ENCODE data around the gene RAB43.
"Not testable (repeated sequence)": the region's sequence is repeated elsewhere in the genome, so short reads cannot be mapped to it uniquely, and the experiment has no call there.

The RAB43 gene

DNA sequence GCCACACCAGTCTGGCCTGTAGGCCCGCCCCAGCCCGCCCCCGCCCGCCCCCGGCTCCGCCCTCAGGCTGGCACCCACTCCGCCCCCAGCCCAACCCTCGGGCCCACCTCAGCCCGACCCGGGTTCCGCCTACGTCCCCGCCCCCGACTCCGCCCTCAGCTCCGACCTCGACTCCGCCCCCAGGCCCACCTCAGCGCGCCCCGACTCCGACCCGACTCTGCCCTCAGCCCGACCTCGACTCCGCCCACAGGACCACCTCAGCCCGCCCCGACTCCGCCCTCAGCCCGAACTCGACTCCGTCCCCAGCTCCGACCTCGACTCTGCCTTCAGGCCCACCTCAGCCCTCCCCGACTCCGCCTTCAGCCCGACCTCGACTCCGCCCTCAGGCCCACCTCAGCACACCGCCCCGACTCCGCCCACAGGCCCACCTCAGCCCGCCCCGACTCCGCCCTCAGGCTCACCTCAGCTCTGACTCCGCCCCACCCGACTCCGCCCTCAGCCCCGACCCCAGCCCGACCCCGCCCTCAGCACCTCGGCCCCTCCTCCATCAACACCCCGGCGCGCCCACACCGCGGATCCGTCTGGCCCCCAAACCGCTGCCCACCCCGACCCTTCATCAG, at the start of gene RAB43:
TSS of gene RAB43 (minus strand) at position 13 of the 620 bp plus-strand sequence. CDS start 315 bp downstream, outside the sequence.
- peak; percentile 78 for DNase-seq (ENCODE audit: low read depth)

DNA sequence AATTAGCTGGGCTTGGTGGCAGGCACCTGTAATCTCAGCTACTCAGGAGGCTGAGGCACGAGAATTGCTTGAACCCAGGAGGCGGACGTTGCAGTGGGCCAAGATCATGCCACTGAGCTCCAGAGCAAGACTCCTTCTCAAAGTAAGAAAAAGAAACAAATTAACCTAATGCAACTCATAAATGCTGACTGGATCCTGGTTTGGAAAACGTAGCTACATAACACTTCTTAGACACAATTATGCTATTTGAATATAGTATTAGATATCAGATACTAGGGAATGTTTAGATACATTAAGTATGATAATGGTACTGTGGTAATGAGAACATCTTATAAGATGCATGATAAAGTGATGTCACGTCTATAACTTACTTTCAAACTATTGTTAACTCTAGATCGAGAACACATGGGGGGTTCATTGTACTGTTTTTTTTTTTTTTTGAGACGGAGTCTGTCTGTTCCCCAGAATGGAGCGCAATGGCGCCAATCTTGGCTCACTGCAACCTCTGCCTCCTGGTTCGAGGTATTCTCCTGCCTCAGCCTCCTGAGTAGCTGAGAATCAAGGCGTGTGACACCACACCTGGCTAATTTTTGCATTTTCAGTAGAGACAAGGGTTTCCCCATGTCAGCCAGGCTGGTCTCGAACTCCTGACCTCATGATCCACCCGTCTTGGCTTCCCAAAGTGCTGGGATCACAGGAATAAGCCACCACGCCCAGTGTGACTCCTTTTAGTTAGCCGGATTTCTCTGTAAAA, 45.2 kb upstream of the RAB43 start:
- DNase-seq (ENCODE audit: low read depth) = no peak

DNA sequence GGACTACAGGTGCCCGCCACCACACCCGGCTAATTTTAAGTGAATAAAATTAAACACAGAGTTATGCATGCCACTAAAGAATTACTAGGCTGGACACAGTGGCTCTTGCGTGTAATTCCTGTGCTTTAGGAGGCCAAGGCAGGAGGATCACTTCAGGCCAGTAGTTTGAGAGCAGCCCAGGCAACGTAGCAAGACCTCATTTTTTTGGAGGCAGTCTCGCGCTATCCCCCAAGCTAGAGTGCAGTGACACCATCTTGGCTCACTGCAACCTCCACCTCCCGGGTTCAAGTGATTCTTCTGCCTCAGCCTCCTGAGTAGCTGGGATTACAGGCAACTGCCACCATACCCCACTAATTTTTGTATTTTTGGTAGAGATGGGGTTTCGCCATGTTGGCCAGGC, 44.0 kb upstream of the RAB43 start:
- not testable (repeated sequence) for DNase-seq (ENCODE audit: low read depth)

DNA sequence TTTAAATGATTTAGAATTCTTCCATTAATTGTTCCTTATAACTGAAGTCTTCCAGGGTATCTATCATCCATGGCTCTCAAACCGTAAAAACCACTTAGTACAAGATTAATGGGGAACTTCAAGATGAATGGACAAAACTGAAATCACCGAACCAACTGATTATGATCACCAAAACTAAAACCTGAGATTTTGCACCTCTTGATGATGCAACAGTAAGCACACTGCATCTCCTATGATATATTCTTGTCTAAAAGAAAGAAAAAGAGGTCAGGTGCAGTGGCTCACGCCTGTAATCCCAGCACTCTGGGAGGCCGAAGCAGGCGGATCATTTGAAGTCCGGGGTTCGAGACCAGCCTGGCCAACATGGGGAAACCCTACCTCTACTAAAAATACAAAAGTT, 42.9 kb upstream of the RAB43 start:
- DNase-seq (ENCODE audit: low read depth) = no peak

DNA sequence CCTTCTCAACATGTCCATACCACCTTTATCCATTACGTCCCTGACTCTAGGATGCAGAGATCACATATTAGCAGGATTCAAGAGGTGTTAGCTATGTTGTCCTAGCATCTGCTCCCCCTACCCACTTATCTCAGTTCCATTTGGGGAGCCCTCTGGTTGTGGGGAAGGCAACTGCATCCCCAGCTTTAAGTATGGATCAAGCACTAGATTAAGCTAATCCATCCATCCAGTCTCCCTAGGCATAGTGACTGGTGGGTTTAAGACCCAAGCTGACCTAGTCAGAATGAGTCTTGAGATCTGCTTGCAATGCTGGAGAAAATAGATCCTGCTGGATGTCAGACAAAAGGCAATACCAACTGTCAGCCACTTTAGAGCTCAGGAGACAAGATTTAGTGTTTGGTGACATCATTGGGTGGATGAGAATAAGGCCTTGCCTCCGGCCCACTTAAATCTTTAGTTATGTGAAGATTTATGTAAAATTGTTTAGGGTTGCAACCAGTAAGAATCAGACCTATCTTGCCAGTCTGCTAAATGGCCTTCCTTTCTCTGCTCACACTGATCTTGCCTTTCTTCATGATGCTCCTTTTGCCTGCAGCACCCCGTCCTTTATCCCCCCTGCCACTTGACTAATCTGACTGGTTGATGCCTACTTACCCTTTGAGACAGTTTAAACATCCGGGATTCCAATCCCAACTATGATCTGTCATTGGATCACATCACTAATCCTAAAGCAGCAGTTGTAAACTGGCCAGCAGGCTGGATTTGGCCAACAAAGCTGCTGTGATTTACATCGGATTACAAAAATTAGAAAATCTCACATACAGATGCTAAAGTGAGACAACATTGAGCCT, 41.4 kb upstream of the RAB43 start:
- no peak for DNase-seq (ENCODE audit: low read depth)

DNA sequence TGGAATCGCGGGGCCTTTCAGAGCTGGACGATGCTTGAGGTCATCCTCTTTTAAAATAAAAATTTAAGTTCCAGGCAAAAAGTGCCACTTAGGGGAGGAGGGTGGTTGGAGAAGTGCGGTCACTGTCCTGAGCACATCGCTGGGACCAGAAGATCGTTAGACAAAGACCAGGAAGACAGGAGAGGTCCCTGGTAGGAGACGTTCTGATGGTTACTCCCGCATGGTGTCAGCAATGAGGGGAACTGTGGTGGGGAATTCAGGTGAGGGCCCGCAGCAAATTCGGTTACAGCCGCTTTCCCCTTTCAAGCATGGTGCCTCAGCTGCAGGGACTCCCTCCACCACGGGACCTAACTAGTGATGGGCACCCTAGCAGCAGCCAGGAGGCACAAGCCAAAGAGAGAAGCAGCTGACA, 40.3 kb upstream of the RAB43 start:
- no peak for DNase-seq (ENCODE audit: low read depth)

DNA sequence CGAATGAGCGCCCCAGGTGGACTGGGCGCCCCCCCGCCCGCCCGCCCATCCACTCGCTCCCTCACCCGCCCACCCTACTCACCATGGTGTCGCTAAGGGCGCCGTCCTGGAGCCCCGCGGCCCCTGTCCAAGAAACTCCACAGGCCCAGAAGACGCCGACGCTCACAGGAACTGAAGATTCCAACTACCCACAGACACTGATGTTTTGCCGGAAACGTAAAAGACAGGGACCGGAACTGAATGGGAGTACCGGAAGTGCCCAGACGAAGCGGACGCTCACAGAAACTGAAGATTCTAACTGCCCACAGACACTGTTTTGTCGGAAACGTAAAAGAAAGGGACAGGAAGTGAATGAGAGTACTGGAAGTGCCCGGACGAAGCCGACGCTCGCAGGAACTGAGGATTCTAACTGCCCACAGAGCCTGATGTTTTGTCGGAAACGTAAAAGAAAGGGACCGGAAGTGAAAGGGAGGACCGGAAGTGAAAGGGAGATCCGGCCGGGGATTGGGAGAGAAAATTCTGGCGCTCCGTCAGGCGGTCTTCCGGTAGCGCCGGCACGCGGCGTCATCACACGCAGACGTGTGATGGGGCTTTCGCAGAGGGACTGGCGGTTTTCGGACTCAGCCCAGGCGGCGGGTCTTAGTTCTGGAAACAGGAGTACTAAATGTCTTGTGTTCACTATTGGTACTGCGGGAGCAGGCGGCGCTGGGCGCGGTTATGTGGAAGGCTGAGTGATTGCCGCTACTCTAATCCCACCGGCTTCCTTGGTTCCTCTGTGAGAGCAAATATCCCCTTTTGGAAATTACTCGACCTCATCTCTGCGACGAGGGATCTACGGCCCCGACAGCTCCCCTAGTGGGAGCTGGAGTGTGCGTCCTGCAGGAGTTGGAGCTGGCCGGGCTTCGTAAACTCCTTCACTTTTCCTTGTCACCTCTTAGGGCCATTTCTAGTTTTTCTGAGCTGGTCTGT, 39.6 kb upstream of the RAB43 start, which contains the start of gene ISY1:
TSS of gene ISY1 (minus strand) at position 173 of the 969 bp plus-strand sequence. CDS start at position 85, 88 bp downstream.
- peak; percentile 86 for DNase-seq (ENCODE audit: low read depth)

DNA sequence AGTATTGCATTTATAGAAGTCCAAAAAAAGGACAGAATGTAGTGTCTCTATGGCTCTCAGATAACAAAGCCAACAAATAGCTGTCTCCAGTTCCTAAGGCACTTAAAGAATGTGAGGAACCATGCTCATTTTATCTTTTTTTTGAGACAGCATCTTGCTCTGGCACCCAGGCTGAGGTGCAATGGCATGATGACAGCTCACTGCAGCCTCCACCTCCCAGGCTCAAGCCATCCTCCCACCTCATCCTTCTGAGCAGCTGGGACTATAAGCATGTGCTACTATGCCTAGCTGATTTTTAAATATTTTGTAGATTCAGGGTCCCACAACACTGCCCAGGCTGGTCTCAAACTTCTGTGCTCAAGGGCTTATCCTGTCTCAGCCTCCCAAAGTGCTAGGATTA, 23.2 kb upstream of the RAB43 start:
- DNase-seq (ENCODE audit: low read depth) = no peak

DNA sequence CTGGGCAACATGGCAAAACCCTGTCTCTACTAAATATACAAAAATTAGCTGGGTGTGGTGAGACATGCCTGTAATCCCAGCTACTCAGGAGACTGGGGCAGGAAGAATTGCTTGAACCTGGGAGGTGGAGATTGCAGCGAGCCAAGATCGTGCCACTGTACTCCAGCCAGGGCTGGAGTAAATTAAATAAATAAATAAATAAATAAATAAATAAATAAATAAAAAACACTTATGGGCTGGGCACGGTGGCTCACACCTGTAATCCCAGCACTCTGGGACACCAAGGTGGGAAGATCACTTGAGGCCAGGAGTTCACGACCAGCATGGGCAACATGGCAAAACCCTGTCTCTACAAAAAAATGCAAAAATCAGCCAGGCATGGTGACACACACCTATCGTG, 19.4 kb upstream of the RAB43 start:
- DNase-seq (ENCODE audit: low read depth) = not testable (repeated sequence)

DNA sequence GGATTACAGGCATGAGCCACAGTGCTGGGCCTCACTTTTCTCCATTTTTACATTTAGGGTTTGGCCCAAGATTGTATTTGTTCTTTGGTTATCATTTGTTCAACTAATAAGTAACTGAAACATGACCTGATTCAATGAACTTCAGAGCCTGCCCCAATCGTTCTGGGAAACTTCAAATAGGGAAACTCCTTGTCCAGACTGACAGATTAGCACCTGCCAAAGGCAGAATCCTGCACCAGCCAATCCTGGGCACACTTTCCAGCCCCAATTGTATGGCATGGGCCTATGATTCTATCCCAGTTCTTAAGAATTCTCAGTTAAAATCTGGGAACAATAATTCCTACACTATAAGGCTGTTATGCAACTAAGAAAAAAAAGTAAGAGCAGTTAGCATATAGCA, 18.3 kb upstream of the RAB43 start:
- no peak for DNase-seq (ENCODE audit: low read depth)

DNA sequence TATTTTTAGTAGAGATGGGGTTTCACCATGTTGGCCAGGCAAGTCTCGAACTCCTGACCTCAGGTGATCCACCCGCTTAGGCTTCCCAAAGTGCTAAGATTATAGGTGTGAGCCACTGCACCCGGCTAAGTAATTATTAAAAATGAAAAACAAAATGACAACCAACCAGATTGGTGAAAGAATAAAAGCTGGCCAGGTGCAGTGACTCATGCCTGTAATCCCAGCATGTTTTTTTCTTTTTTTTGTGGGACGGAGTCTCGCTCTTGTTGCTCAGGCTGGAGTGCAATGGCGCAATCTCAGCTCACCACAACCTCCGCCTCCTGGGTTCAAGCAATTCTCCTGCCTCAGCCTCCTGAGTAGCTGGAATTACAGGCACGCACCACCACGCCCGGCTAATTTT, 14.7 kb upstream of the RAB43 start:
- not testable (repeated sequence) for DNase-seq (ENCODE audit: low read depth)

DNA sequence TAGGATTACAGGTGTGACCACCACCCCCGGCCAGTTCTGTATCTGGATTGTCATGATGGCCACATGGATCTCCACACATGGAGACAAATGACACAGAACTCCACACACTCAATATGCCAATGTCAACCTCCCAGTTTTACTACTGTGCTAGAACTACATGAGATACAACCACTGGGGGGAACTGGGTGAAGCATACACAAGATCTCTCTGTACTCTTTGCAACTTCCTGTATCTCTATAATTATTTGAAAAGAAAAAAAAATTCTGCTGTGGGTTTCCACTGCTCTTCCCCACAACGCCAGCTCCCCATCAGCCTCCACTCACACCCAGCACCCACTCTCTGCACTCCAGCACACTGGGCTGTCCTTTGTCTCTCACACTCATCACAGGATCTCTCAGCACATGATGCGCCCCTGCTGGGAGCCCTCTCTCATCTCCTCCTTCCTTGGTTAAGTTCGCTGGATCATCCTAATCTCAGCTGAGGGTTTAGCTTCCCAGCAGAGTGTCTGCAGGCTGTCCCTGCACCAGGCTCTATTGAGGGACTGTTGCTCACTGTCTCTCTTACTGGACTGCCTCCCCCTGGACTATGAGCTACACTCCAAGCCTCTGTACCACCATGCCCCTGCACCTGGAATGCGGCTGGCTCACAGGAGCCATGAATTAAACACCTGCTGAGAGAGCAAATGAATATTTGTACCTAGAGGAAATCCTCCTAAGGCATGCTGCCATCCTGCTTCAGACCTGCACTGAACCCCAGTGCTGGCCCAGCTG, 10.7 kb upstream of the RAB43 start:
- no peak for DNase-seq (ENCODE audit: low read depth)

DNA sequence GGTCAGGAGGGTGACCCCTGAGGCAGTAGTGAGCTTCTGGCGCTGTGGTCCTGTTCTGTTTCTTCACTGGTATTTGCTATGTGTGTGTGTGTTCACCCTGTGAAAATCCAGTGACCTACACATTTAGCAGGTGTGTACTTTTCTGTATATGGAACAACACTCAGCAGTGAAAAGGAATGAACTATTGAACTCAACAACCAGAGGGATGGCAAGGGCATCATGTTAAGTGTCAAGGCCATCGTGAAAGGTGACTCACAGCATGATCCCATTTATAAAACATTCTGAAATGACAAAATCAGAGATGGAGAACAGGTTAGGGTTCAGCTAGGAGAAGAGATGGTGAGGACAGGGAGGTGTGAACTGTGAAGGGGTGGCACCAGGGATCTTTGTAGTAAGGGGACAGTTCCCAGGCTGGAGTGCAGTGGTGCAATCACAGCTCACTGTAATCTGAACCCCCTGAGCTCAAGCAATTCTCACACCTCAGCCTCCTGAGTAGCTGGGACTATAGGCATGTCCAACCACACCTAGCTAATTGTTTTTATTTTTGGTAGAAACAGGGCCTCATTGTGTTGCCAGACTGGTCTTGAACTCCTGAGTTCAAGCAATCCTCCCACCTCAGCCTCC, 10.0 kb upstream of the RAB43 start:
- DNase-seq (ENCODE audit: low read depth) = no peak

DNA sequence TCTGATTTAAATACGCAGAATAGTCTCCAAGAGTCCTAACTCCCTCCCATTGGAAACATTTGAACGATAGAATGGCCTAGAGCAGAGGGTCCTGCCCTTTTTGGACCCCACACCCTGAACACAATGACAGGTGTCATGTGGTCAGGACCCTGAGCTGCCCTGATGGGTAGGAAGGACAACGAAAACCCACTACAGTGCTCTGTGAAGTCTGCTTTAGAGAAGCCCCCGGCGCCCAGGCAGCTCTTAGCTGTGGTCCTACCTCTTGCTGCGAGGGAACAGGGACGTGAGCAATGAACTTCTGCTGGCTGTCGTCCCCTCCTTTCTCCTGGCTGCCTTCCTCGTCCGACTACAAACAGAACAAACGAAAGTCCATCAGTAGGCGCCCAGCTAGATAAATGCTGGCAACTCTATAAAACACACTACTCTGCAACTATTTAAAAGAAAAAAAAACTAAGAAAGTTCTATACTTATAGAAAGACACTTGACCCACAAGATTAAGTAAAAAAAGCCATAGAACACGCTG, 8.7 kb upstream of the RAB43 start:
- DNase-seq (ENCODE audit: low read depth) = no peak

DNA sequence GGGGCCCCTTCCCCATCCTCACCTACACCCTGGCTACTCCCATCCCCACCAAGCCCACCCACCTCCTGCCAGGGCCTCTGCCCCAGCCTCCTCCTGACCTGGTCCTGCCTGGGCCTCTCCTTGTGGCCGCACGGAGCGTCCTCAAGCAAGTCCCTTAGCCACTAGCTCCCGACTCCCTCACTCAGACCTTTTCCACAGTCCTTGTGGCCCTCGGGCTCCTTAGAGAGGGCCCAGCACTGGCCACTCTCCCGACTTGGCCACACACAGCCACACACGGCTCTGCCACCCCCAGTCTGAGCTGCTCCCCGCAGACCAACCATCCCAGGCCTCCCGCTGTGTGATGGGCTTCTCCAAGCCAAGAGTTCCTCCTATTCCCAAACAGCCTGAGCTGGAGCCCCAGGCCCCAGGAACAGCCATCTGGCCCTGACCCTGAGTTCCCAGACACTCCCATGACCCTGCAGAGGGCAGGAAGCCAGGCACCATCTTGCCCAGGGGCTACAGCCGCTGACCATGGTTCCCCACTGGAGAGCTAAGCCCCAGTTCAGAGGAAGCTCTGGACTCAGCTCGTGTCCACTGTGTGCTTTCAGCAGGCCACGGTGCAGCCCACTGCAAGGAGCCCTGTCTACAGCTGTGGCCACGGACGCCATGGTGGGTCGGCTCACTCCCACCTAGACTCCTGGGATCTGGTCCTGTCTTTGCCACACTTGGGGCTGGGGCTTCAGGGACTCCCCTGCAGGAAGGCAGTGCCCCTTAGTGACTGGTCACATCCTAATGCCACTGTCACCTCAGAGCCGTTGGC, 7.0 kb upstream of the RAB43 start:
- DNase-seq (ENCODE audit: low read depth) = no peak

DNA sequence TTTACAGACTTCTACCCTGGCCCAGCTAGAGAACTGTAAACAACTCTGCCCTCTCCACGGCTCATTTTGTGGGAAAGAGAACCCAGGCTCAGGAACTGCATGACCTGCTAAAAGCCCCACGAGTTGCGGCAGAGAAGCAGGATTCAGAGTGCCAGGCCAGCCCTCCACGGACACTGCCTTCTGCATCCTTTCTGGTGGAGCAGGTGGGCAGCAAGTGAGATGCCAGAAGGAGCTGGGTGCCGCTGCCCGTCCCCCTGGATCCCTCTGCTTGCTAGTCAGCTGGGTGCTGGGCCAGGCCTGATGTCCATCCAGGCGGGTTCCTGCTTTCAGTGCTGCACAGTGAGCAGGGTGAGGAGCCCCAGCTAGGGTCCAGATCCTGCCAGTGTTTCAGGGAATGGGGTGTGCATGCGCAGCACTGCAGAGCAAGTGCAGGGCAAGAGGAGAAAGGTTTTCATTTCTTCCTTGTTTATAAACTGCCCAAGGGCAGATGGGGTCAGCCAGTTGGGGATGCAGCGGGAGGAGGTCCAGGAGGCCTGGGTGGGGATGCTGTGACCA, 5.2 kb upstream of the RAB43 start:
- DNase-seq (ENCODE audit: low read depth) = no peak

DNA sequence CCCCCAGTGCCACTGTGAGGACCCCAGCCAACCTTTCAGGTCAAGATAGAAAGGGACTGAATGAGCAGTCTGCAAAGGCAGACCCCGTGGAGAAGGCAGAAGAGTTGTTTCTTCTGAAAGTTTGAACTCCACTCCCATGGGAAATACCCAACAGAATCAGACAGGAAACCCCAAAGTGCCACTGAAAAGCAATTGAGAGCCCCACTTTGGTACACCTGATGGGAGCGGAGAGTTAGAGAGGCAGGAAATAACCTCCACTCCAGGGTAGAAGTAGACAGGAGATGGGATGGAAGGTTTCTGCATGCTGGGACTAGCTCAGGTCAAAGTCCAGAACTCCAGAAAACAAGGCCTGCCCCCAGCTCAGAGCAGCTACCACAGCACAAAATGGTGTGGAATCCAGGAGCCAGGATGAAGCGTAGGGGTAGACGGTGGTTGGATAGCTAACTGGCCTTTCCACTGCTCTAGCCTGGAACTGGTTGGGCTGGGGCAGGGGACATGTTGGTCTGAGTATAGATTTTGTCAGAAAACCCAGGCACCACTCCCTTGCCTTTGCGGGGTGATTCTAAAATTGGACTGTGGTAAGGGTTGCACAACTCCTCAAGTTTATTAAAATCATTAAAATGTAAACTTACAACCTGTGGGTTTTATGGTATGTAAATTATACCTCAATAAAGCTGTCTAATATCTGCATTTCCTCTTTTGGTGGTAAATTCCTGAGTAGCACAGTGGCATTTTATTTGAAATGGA, 1.9 kb upstream of the RAB43 start:
- DNase-seq (ENCODE audit: low read depth) = no peak

DNA sequence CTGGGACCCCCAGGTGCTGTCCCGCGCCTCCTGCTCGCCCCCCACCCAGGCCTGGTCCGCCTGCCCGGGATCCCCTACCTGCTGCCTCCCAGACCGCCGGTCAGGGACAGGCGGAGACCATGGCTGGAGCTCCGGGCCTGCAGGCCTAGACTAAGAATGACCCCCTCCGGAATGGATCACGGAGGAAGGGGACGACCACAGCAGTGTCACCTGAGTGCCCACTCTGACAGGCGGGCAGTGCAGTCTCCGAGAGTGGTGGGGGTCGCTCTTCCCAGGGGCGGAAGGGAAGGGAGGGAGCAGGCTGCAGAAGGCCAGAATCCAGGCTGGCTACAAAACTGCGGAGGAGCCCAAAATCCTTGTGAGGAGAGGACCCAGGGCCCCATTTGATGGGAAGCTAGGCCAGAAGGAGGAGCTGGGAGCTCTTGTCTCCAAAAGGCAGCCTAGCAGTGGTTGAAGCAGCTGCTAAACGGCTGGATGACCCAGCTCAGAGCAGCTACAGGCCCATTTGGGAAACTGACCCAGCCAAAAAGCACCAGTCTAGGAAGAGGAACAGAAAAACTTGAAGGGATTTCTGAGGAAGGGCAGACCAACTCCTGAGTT, 908 bp upstream of the RAB43 start:
- DNase-seq (ENCODE audit: low read depth) = no peak

All from activated gamma-delta T cell treated with anti-CD3 and anti-CD28 coated beads, Interleukin-2, amount 50 U/mL, for 16 hours (primary cell).